ENCODE data around the gene SCARF2. TPM values are rescaled to one million over a fixed set of nuclear protein-coding genes. Genes with fewer than 3 reads are reported as not detected.
A peak's percentile ranks its signal among the peaks of the same experiment; 100 is the strongest.

The SCARF2 gene
- total and polyA plus RNA-seq, 2 donors (not counting 1 experiment from before 2014, with no cell fraction given) = 0.86 to 1.3 TPM

GRCh38 chr22:20466659-20467379 lies 29.2 kb upstream of the SCARF2 start:
- Histone ChIP-seq H3K27me3 (replicated peaks in 1 of 4; ENCODE audit: control extremely low read depth in 1 of 4, control insufficient read depth in 3 of 4, insufficient read depth in 4 of 4, low read length in 3 of 4) (no peaks in the 10 kb centered on the region), H3K4me3 (ENCODE audit: control extremely low read depth in 1 of 5, extremely low read depth in 1 of 5, insufficient read depth in 1 of 5, low read depth in 2 of 5, low read length in 4 of 5) (no peak overlapping the region), H3K4me2 (replicated peaks; ENCODE audit: low read depth, low read length, poor library complexity, severe bottlenecking) (no peak overlapping the region), H3K9me3 (ENCODE audit: control extremely low read depth in 1 of 3, control insufficient read depth in 2 of 3, insufficient read depth in 1 of 3, low read length in 2 of 3) (peaks cover 0 to 19% (median 0%) of the 10 kb centered on the region in 3 donors), H2AFZ (ENCODE audit: insufficient read depth, low read depth, low read length, poor library complexity, severe bottlenecking) (no peak overlapping the region), H3K27ac (ENCODE audit: low read length in 2 of 2) (no peak overlapping the region), H3K4me1 (ENCODE audit: control insufficient read depth in 2 of 2, insufficient read depth in 2 of 2, low read length in 2 of 2) (peaks cover 35 to 38% of the 10 kb centered on the region in 2 donors), H4K20me1 (ENCODE audit: control insufficient read depth, insufficient read depth, low read length, poor library complexity, severe bottlenecking) (no peaks in the 10 kb centered on the region), H3K9ac (ENCODE audit: low read length) (no peak overlapping the region), H3K36me3 (replicated peaks in 1 of 2; ENCODE audit: control extremely low read depth in 1 of 2, control insufficient read depth in 1 of 2, extremely low read depth in 1 of 2, insufficient read depth in 2 of 2, low read length in 1 of 2) (peaks cover 0 to 34% of the 10 kb centered on the region in 2 experiments), H3K79me2 (ENCODE audit: control insufficient read depth, insufficient read depth, low read length) (peaks cover 5% of the 10 kb centered on the region)
- H3K9me3 Mint-ChIP-seq (ENCODE audit: insufficient read depth) = no peaks in the 10 kb centered on the region
- ChIA-PET POLR2A (no interaction called here), CTCF (interaction anchor here (0.9 to 2.0 kb wide), 2 partner anchors 10 to 11 kb away, joined by 3 to 13 read pairs; no protein-coding TSS in a partner anchor)
- ATAC-seq (ENCODE audit: low read depth) (no peak), DNase-seq (no peak)
- no peaks in the 10 kb centered on the region for H3K27me3 Mint-ChIP-seq
- WGBS (ENCODE audit: insufficient coverage) = 90% methylated on average over 3 of the region's 3 CpGs
- H3K4me1 Mint-ChIP-seq = peaks cover 46% of the 10 kb centered on the region
- intact Hi-C loops (cut with micrococcal nuclease) = no loop called here
- H3K27ac Mint-ChIP-seq = no peak overlapping the region
- no peak overlapping the region for H3K4me3 Mint-ChIP-seq
- TF ChIP-seq CTCF (IDR thresholded peaks at IDR 0.05) = no peak
- no peak for TF ChIP-seq EZH2 (IDR thresholded peaks at IDR 0.05; ENCODE audit: borderline replicate concordance, insufficient read depth, low read depth, low read length, poor library complexity, severe bottlenecking)

- ATAC-seq (ENCODE audit: low read depth) = no peak
Measured at GRCh38 chr22:20465759-20466077, 28.1 kb upstream of the SCARF2 start.

More at GRCh38 chr22:20465759-20466077, 28.1 kb upstream of the SCARF2 start:
- CTCF ChIA-PET = interaction anchor here (3.1 kb wide), 1 partner anchor 11 kb away, joined by 9 read pairs; no protein-coding TSS in a partner anchor
- Histone ChIP-seq H2AFZ (ENCODE audit: insufficient read depth, low read depth, low read length, poor library complexity, severe bottlenecking) (no peak overlapping the region), H3K9ac (ENCODE audit: low read length) (no peak overlapping the region), H3K9me3 (ENCODE audit: control extremely low read depth in 1 of 3, control insufficient read depth in 2 of 3, insufficient read depth in 1 of 3, low read length in 2 of 3) (peaks cover 0 to 19% (median 0%) of the 10 kb centered on the region in 3 donors), H3K27ac (ENCODE audit: low read length in 2 of 2) (peak overlapping the region in 1 of 2 donors; percentile 87), H3K4me1 (ENCODE audit: control insufficient read depth in 2 of 2, insufficient read depth in 2 of 2, low read length in 2 of 2) (peaks cover 35 to 38% of the 10 kb centered on the region in 2 donors), H4K20me1 (ENCODE audit: control insufficient read depth, insufficient read depth, low read length, poor library complexity, severe bottlenecking) (no peaks in the 10 kb centered on the region), H3K36me3 (replicated peaks in 1 of 2; ENCODE audit: control extremely low read depth in 1 of 2, control insufficient read depth in 1 of 2, extremely low read depth in 1 of 2, insufficient read depth in 2 of 2, low read length in 1 of 2) (peaks cover 0 to 29% of the 10 kb centered on the region in 2 experiments), H3K27me3 (replicated peaks in 1 of 4; ENCODE audit: control extremely low read depth in 1 of 4, control insufficient read depth in 3 of 4, insufficient read depth in 4 of 4, low read length in 3 of 4) (no peaks in the 10 kb centered on the region), H3K4me3 (ENCODE audit: control extremely low read depth in 1 of 5, extremely low read depth in 1 of 5, insufficient read depth in 1 of 5, low read depth in 2 of 5, low read length in 4 of 5) (no peak overlapping the region), H3K4me2 (replicated peaks; ENCODE audit: low read depth, low read length, poor library complexity, severe bottlenecking) (no peak overlapping the region), H3K79me2 (ENCODE audit: control insufficient read depth, insufficient read depth, low read length) (peaks cover 13% of the 10 kb centered on the region)
- DNase-seq = no peak
- no peaks in the 10 kb centered on the region for H3K27me3 Mint-ChIP-seq
- intact Hi-C loops (cut with micrococcal nuclease) = no loop called here
- H3K4me1 Mint-ChIP-seq = peaks cover 49% of the 10 kb centered on the region
- 88% methylated on average over 3 of the region's 5 CpGs for WGBS (ENCODE audit: insufficient coverage)
- H3K9me3 Mint-ChIP-seq (ENCODE audit: insufficient read depth) = no peaks in the 10 kb centered on the region
- H3K4me3 Mint-ChIP-seq = peak overlapping the region; percentile 24
- H3K27ac Mint-ChIP-seq = peak overlapping the region; percentile 100
- TF ChIP-seq CTCF (IDR thresholded peaks at IDR 0.05) = no peak
- TF ChIP-seq EZH2 (IDR thresholded peaks at IDR 0.05; ENCODE audit: borderline replicate concordance, insufficient read depth, low read depth, low read length, poor library complexity, severe bottlenecking) = no peak
- POLR2A ChIA-PET = no interaction called here

Measured in B cell (primary cell).